GM12878 (cell line): ENCODE data around the gene GRIA4. TPM values are rescaled to one million over a fixed set of nuclear protein-coding genes. Genes with fewer than 3 reads are reported as not detected.

Experiments
- ATAC-seq: fragments of 200-7000 bp; cut with Tn5 transposase; 3 replicates; pipeline ENCODE4 v1.9.1; 2020; ENCODE audit warnings: mild to moderate bottlenecking, moderate library complexity
- BruUV-seq: library from RNA; stranded (reverse); fragments of 400-500 nt; replicated peaks from 2 replicates; lab custom pipeline; 2021; lab: Mats Ljungman, UMichigan
- CTCF ChIA-PET: fragments of 300-600 bp; sonication (Branson Sonifier 250); formaldehyde crosslinking; extraction: SDS; loops from one replicate; lab custom pipeline; 2021; ENCODE audit warnings: inconsistent platforms; lab: Yijun Ruan, JAX
- POLR2A ChIA-PET: fragments of 350-600 bp; formaldehyde crosslinking; extraction: SDS; loops from one replicate; lab custom pipeline; 2021; ENCODE audit warnings: inconsistent platforms; lab: Charles Lee
- RAD21 ChIA-PET: fragments of 300-600 bp; sonication (Branson Sonifier 250); formaldehyde crosslinking; loops from one replicate; lab custom pipeline; 2023; ENCODE audit warnings: antibody characterized with exemption; ENCODE audit not compliant: unreplicated experiment; lab: Charles Lee
- SMC1A ChIA-PET: fragments of 300-600 bp; sonication (Branson Sonifier 250); formaldehyde crosslinking; loops from one replicate; lab custom pipeline; 2023; ENCODE audit not compliant: unreplicated experiment, uncharacterized antibody; lab: Charles Lee
- DNase-seq: peaks from one replicate; pipeline ENCODE4 v3.0.0-alpha.2; 2011; ENCODE audit warnings: low read depth, low spot score
- FAIRE-seq: peaks from 3 replicates; lab custom pipeline; 2011; peaks lifted over from hg19 to GRCh38; lab: Jason Lieb, UNC
- H2AFZ ChIP-seq: 2 replicates; pipeline ENCODE4 v1.6.0; 2011; ENCODE audit warnings: low read depth, low read length, control low read depth; ENCODE audit not compliant: control insufficient read depth
- H3K27ac ChIP-seq: 2 replicates; pipeline ENCODE4 v1.5.1; 2011; ENCODE audit warnings: control low read depth; ENCODE audit not compliant: control insufficient read depth, insufficient read depth
- H3K27me3 ChIP-seq, 2 experiments: replicated peaks in 1 of 2; 2 replicates each; pipeline versions ENCODE4 v1.6.0 to v1.6.1; 2011; ENCODE audit warnings: low read length in 1 of 2; ENCODE audit not compliant: control insufficient read depth in 2 of 2, insufficient read depth in 2 of 2
- H3K36me3 ChIP-seq, 2 experiments: 2 replicates each; pipeline ENCODE4 v1.5.1; 2011; ENCODE audit warnings: low read length in 1 of 2; ENCODE audit not compliant: control insufficient read depth in 2 of 2, insufficient read depth in 2 of 2
- H3K4me1 ChIP-seq: 2 replicates; pipeline ENCODE4 v1.6.1; 2011; ENCODE audit warnings: mild to moderate bottlenecking, low read length, moderate library complexity, mixed read lengths; ENCODE audit not compliant: control insufficient read depth, insufficient read depth
- H3K4me2 ChIP-seq: 2 replicates; pipeline ENCODE4 v1.6.0; 2011; ENCODE audit warnings: control low read depth; ENCODE audit not compliant: control insufficient read depth, insufficient read depth
- H3K4me3 ChIP-seq: fragments of 200-600 bp; sonication (generic); 2 replicates; pipeline ENCODE4 v1.5.1; 2016
- H3K79me2 ChIP-seq: 2 replicates; pipeline ENCODE4 v1.6.0; 2011; ENCODE audit warnings: low read length; ENCODE audit not compliant: control insufficient read depth, insufficient read depth
- H3K9ac ChIP-seq: 2 replicates; pipeline ENCODE4 v1.8.0; 2011; ENCODE audit warnings: low read length, control low read depth, mixed read lengths; ENCODE audit not compliant: control insufficient read depth, insufficient read depth
- H3K9me3 ChIP-seq: replicated peaks from 3 replicates; pipeline ENCODE4 v1.5.1; 2011; ENCODE audit warnings: mild to moderate bottlenecking, low read length; ENCODE audit not compliant: control insufficient read depth, insufficient read depth
- H4K20me1 ChIP-seq: 2 replicates; pipeline ENCODE4 v1.6.0; 2011; ENCODE audit not compliant: control insufficient read depth, insufficient read depth
- ATF7 ChIP-seq: fragments of 450-650 bp; IDR thresholded peaks from 2 replicates; pipeline ENCODE4 v1.6.1; 2016; ENCODE audit warnings: low read depth, mild to moderate bottlenecking
- EED ChIP-seq: sonication (generic); IDR thresholded peaks from 2 replicates; pipeline ENCODE4 v1.6.1; 2016; ENCODE audit warnings: antibody characterized with exemption, low read depth
- IKZF1 ChIP-seq: fragments of 450-650 bp; conservative IDR thresholded peaks from 2 replicates; pipeline ENCODE4 v1.6.1; 2017; ENCODE audit warnings: antibody characterized with exemption, mild to moderate bottlenecking
- MEF2B ChIP-seq: fragments of 450-650 bp; IDR thresholded peaks from 2 replicates; pipeline ENCODE4 v1.6.1; 2018; ENCODE audit warnings: mild to moderate bottlenecking, moderate library complexity; ENCODE audit not compliant: partially characterized antibody, poor library complexity, severe bottlenecking
- NFYA ChIP-seq: IDR thresholded peaks from 2 replicates; pipeline ENCODE4 v1.6.1; 2011; ENCODE audit warnings: low read depth, mild to moderate bottlenecking, low read length, improper control_type of control experiment, borderline replicate concordance
- NFYB ChIP-seq: IDR thresholded peaks from 2 replicates; pipeline ENCODE4 v1.6.1; 2011; ENCODE audit warnings: low read depth, mild to moderate bottlenecking, low read length, improper control_type of control experiment, moderate library complexity; ENCODE audit not compliant: insufficient read depth
- POU2F2 ChIP-seq: IDR thresholded peaks from 3 replicates; pipeline ENCODE4 v1.6.1; 2011; ENCODE audit warnings: low read depth, mild to moderate bottlenecking, low read length, borderline replicate concordance
- SMAD5 ChIP-seq: IDR thresholded peaks from 2 replicates; pipeline ENCODE4 v1.6.1; 2016; ENCODE audit warnings: antibody characterized with exemption, low read depth
- SREBF2 ChIP-seq: IDR thresholded peaks from 2 replicates; pipeline ENCODE4 v1.6.1; 2012; ENCODE audit warnings: mild to moderate bottlenecking, low read length
- SUZ12 ChIP-seq: fragments of 200-600 bp; sonication (generic); IDR thresholded peaks from one replicate; pipeline ENCODE4 v1.6.1; 2018; ENCODE audit warnings: antibody characterized with exemption, mild to moderate bottlenecking; ENCODE audit not compliant: unreplicated experiment
- ZNF207 ChIP-seq: fragments of 450-650 bp; IDR thresholded peaks from 2 replicates; pipeline ENCODE4 v1.6.1; 2014; ENCODE audit warnings: antibody characterized with exemption, mild to moderate bottlenecking, borderline replicate concordance
- WGBS: methylation state at CpG from one replicate; pipeline ENCODE4 v1.1.6; 2016; ENCODE audit warnings: low lambda C conversion rate; ENCODE audit not compliant: insufficient replicate concordance, insufficient coverage; ENCODE audit errors: missing lambda C conversion rate; 5-methylcytosine and 5-hydroxymethylcytosine counted together
- in situ Hi-C: fragments of 300-500 bp; cut with MboI; formaldehyde crosslinking; loops from 9 replicates; pipeline ENCODE4 v1.14.3; 2018; ENCODE audit warnings: mixed read lengths
- intact Hi-C: fragments of 100-400 bp; cut with micrococcal nuclease; formaldehyde crosslinking; loops from one replicate; pipeline ENCODE4 v1.14.2; 2022; ENCODE audit not compliant: unreplicated experiment
- polyA plus RNA-seq, 11 experiments: library from polyadenylated mRNA; depleted of rRNA in 4 of 11; unstranded in 6 of 11; stranded (reverse) in 5 of 11; fragments of >200 nt; fragmentation: Nextera tagmentation in 4 of 11; fragmentation: Illumina TruSeq in 1 of 11; extraction: Ambion mirVana in 4 of 11; extraction: Trizol in 1 of 11; gene quantifications; 1 replicate in 1 of 11; 2 replicates in 10 of 11; pipeline versions ENCODE4 v1.2.1 to v1.2.3, GENCODE V29; 2011 to 2016; ENCODE audit warnings: inconsistent platforms in 2 of 11, missing spikeins in 2 of 11, low read depth in 1 of 11
- total RNA-seq, 4 experiments: library from RNA; depleted of rRNA in 3 of 4; stranded (reverse); fragments of >200 nt in 3 of 4; fragmentation: Illumina TruSeq in 1 of 4; extraction: Trizol in 1 of 4; gene quantifications; 2 replicates each; pipeline versions ENCODE4 v1.2.1 to v1.2.3, GENCODE V29; 2013 to 2021
- TF ChIP-seq, protein P1 (sequence below): fragments of 450-650 bp; IDR thresholded peaks from 2 replicates; pipeline ENCODE4 v1.6.1; 2018; ENCODE audit warnings: mild to moderate bottlenecking, low read depth, moderate library complexity; ENCODE audit not compliant: partially characterized antibody
- TF ChIP-seq, protein P2 (sequence below): fragments of 450-650 bp; conservative IDR thresholded peaks from 2 replicates; pipeline ENCODE4 v1.6.1; 2017; ENCODE audit warnings: mild to moderate bottlenecking, moderate library complexity
- TF ChIP-seq, protein P3 (sequence below): IDR thresholded peaks from 2 replicates; pipeline ENCODE4 v1.6.1; 2011; ENCODE audit warnings: borderline replicate concordance, low read depth, mild to moderate bottlenecking, moderate library complexity, mixed read lengths, low read length; ENCODE audit not compliant: insufficient read depth; ENCODE audit errors: extremely low read length

The GRIA4 gene
- total and polyA plus RNA-seq, 10 of the 15 experiments (the other 5 are each of a cell fraction or from before 2014, with no cell fraction given) = 0.04 TPM; not detected in 9

DNA sequence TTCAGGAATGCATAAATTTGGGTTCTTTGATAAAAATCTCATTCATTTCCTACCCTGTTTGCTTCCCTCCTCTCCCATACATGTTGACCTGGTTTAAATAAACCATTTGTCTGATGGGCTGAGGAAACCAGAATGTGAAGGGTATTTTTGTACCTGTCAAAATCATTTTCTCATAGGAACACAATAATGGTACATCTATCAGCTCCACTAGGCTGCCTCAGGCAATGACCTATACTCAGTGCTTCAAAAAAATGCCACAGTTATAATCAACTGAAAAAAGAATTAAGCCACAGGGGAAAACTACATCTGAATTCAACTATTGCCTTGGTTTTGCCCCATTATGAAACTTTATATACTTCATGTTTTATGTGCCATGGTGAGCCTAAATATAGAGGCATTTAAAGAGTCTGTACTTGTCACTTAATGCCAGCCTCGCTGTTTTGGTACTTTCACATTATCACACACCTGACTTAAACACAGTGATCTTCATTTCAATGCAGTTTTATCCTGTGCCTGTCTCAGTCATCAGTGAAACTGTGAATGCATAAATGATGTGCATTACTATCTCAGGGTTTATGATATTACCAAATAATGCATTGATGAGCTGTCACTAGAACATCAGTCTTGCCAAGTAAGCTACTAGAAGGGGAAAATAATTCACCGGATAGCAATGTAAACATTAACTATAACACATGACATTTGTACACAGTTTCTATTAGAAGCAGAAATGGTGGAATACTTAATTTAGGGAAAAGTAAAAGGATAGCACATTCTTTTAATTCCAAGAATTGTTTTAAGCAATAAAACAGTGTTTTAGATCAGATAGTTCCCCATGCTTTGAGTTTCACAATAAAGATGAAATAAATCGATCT lies 319.4 kb downstream of the GRIA4 start:
- ATAC-seq = no peak
- Histone ChIP-seq H3K36me3 (no peaks in the 10 kb centered on the region), H4K20me1 (no peaks in the 10 kb centered on the region), H3K9me3 (no peaks in the 10 kb centered on the region), H3K4me3 (no peak overlapping the region), H3K4me1 (no peaks in the 10 kb centered on the region), H3K4me2 (no peak overlapping the region), H3K27ac (no peak overlapping the region), H3K27me3 (no peaks in the 10 kb centered on the region), H2AFZ (no peak overlapping the region), H3K79me2 (no peaks in the 10 kb centered on the region), H3K9ac (no peak overlapping the region)
- ChIA-PET POLR2A (no interaction called here), CTCF (no interaction called here), SMC1A (no interaction called here), RAD21 (no interaction called here)
- intact Hi-C loops (no loop called here), in situ Hi-C loops (no loop called here)
- WGBS = 35% methylated on average over 3 of the region's 3 CpGs
- no TSS peak for BruUV-seq
- TF ChIP-seq MEF2B (no peak), ZNF207 (no peak), NFYB (no peak), IKZF1 (no peak), SREBF2 (no peak), SMAD5 (no peak), POU2F2 (no peak), SUZ12 (no peak), EED (no peak), NFYA (no peak), ATF7 (no peak)
- TF ChIP-seq, protein P1, sequence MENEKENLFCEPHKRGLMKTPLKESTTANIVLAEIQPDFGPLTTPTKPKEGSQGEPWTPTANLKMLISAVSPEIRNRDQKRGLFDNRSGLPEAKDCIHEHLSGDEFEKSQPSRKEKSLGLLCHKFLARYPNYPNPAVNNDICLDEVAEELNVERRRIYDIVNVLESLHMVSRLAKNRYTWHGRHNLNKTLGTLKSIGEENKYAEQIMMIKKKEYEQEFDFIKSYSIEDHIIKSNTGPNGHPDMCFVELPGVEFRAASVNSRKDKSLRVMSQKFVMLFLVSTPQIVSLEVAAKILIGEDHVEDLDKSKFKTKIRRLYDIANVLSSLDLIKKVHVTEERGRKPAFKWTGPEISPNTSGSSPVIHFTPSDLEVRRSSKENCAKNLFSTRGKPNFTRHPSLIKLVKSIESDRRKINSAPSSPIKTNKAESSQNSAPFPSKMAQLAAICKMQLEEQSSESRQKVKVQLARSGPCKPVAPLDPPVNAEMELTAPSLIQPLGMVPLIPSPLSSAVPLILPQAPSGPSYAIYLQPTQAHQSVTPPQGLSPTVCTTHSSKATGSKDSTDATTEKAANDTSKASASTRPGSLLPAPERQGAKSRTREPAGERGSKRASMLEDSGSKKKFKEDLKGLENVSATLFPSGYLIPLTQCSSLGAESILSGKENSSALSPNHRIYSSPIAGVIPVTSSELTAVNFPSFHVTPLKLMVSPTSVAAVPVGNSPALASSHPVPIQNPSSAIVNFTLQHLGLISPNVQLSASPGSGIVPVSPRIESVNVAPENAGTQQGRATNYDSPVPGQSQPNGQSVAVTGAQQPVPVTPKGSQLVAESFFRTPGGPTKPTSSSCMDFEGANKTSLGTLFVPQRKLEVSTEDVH = no peak
- TF ChIP-seq, protein P2, sequence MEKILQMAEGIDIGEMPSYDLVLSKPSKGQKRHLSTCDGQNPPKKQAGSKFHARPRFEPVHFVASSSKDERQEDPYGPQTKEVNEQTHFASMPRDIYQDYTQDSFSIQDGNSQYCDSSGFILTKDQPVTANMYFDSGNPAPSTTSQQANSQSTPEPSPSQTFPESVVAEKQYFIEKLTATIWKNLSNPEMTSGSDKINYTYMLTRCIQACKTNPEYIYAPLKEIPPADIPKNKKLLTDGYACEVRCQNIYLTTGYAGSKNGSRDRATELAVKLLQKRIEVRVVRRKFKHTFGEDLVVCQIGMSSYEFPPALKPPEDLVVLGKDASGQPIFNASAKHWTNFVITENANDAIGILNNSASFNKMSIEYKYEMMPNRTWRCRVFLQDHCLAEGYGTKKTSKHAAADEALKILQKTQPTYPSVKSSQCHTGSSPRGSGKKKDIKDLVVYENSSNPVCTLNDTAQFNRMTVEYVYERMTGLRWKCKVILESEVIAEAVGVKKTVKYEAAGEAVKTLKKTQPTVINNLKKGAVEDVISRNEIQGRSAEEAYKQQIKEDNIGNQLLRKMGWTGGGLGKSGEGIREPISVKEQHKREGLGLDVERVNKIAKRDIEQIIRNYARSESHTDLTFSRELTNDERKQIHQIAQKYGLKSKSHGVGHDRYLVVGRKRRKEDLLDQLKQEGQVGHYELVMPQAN = no peak
- TF ChIP-seq, protein P3, sequence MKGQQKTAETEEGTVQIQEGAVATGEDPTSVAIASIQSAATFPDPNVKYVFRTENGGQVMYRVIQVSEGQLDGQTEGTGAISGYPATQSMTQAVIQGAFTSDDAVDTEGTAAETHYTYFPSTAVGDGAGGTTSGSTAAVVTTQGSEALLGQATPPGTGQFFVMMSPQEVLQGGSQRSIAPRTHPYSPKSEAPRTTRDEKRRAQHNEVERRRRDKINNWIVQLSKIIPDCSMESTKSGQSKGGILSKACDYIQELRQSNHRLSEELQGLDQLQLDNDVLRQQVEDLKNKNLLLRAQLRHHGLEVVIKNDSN = no peak
- DNase-seq = no peak
- FAIRE-seq = no peak
